H1 (cell line): Measurements from ENCODE around the gene DHX32. TPM values are rescaled to one million over a fixed set of nuclear protein-coding genes. Genes with fewer than 3 reads are reported as not detected.

ENCODE experiments used
- CTCF ChIA-PET: fragments of 300-600 bp; sonication (Branson Sonifier 250); formaldehyde crosslinking; loops from one replicate; lab custom pipeline; 2021; ENCODE audit not compliant: partially characterized antibody; lab: Charles Lee
- POLR2A ChIA-PET: fragments of 300-600 bp; sonication (Branson Sonifier 250); formaldehyde crosslinking; loops from one replicate; lab custom pipeline; 2021; ENCODE audit warnings: inconsistent platforms; ENCODE audit not compliant: partially characterized antibody; lab: Charles Lee
- DNase-seq, 2 experiments: peaks; one replicate each; pipeline versions ENCODE4 v3.0.0 to v3.0.0-alpha.2; 2010 to 2022; ENCODE audit warnings: low spot score in 2 of 2, low read depth in 1 of 2, mixed read lengths in 1 of 2
- FAIRE-seq: peaks from 2 replicates; lab custom pipeline; 2011; peaks lifted over from hg19 to GRCh38; lab: Jason Lieb, UNC
- H2AFZ ChIP-seq: 2 replicates; pipeline ENCODE4 v1.8.1; 2012; ENCODE audit warnings: low read length, inconsistent platforms
- H2AK5ac ChIP-seq: 2 replicates; pipeline ENCODE4 v1.6.1; 2013; ENCODE audit warnings: low read depth, low read length
- H2BK120ac ChIP-seq: replicated peaks from 2 replicates; pipeline ENCODE3; 2013; ENCODE audit warnings: low read depth, low read length, inconsistent platforms
- H2BK12ac ChIP-seq: 2 replicates; pipeline ENCODE4 v1.6.1; 2013; ENCODE audit warnings: low read depth, low read length
- H2BK15ac ChIP-seq: 2 replicates; pipeline ENCODE4 v1.6.1; 2013; ENCODE audit warnings: low read length
- H2BK20ac ChIP-seq: 2 replicates; pipeline ENCODE4 v1.6.1; 2013; ENCODE audit warnings: low read length
- H2BK5ac ChIP-seq: 2 replicates; pipeline ENCODE4 v1.6.1; 2013; ENCODE audit warnings: low read depth, low read length
- H3K14ac ChIP-seq: 2 replicates; pipeline ENCODE4 v1.6.1; 2013; ENCODE audit warnings: inconsistent platforms; ENCODE audit not compliant: insufficient read length
- H3K18ac ChIP-seq: 2 replicates; pipeline ENCODE4 v1.6.1; 2013; ENCODE audit warnings: low read length; ENCODE audit errors: extremely low read depth
- H3K23ac ChIP-seq: 2 replicates; pipeline ENCODE4 v1.6.1; 2013; ENCODE audit warnings: inconsistent platforms; ENCODE audit not compliant: insufficient read length
- H3K23me2 ChIP-seq: 2 replicates; pipeline ENCODE4 v1.6.1; 2013; ENCODE audit warnings: low read depth, low read length
- H3K27ac ChIP-seq: 2 replicates; pipeline ENCODE4 v1.6.1; 2011; ENCODE audit warnings: low read depth, low read length, inconsistent platforms
- H3K27me3 ChIP-seq, 4 experiments: replicated peaks in 1 of 4; 1 replicate in 1 of 4; 2 replicates in 3 of 4; pipeline versions ENCODE4 v1.6.1 to v1.8.1; 2011 to 2013; ENCODE audit warnings: low read length in 3 of 4, mild to moderate bottlenecking in 3 of 4, inconsistent platforms in 2 of 4, mixed read lengths in 2 of 4, moderate library complexity in 1 of 4; ENCODE audit not compliant: control insufficient read depth in 3 of 4, insufficient read depth in 3 of 4; ENCODE audit errors: extremely low read depth in 1 of 4
- H3K36me3 ChIP-seq, 4 experiments: 2 replicates each; pipeline versions ENCODE4 v1.6.1 to v1.8.1; 2011 to 2013; ENCODE audit warnings: mild to moderate bottlenecking in 4 of 4, low read length in 3 of 4, moderate library complexity in 2 of 4, control low read depth in 1 of 4, inconsistent platforms in 1 of 4; ENCODE audit not compliant: insufficient read depth in 4 of 4, control insufficient read depth in 2 of 4
- H3K4ac ChIP-seq: replicated peaks from 2 replicates; pipeline ENCODE3; 2013; ENCODE audit warnings: low read length, low read depth, mixed read lengths, inconsistent platforms; ENCODE audit not compliant: insufficient read length
- H3K4me1 ChIP-seq, 4 experiments: replicated peaks in 1 of 4; 1 replicate in 1 of 4; 2 replicates in 3 of 4; pipeline versions ENCODE4 v1.6.1 to v1.8.1; 2011 to 2013; ENCODE audit warnings: low read length in 3 of 4, inconsistent platforms in 2 of 4, mixed read lengths in 1 of 4; ENCODE audit not compliant: insufficient read depth in 4 of 4, control insufficient read depth in 3 of 4
- H3K4me2 ChIP-seq, 2 experiments: 2 replicates each; pipeline versions ENCODE4 v1.6.1 to v1.8.1; 2011 to 2013; ENCODE audit warnings: low read depth in 2 of 2, low read length in 2 of 2, control low read depth in 1 of 2, inconsistent platforms in 1 of 2, mild to moderate bottlenecking in 1 of 2; ENCODE audit not compliant: insufficient read depth in 1 of 2
- H3K4me3 ChIP-seq, 4 experiments: fragments of 200-600, 300-600 bp in 1 of 4; sonication (generic), shearing (Covaris generic), sonication (Bioruptor Twin) in 1 of 4; 2 replicates each; pipeline versions ENCODE4 v1.5.1 to v1.8.1; 2011 to 2016; ENCODE audit warnings: low read length in 4 of 4, low read depth in 3 of 4, control low read depth in 2 of 4, inconsistent platforms in 2 of 4, mild to moderate bottlenecking in 2 of 4, mixed read lengths in 1 of 4, moderate library complexity in 1 of 4; ENCODE audit not compliant: insufficient read depth in 2 of 4; ENCODE audit errors: extremely low read depth in 1 of 4
- H3K56ac ChIP-seq: replicated peaks from 2 replicates; pipeline ENCODE3; 2013; ENCODE audit warnings: low read depth, mild to moderate bottlenecking, mixed read lengths, low read length, inconsistent platforms; ENCODE audit not compliant: insufficient read length
- H3K79me1 ChIP-seq: 2 replicates; pipeline ENCODE4 v1.6.1; 2013; ENCODE audit warnings: low read depth, low read length, control low read depth
- H3K79me2 ChIP-seq, 2 experiments: 2 replicates each; pipeline versions ENCODE4 v1.6.1 to v1.8.1; 2012 to 2013; ENCODE audit warnings: low read length in 2 of 2, mild to moderate bottlenecking in 2 of 2, inconsistent platforms in 1 of 2; ENCODE audit not compliant: insufficient read depth in 2 of 2, control insufficient read depth in 1 of 2
- H3K9ac ChIP-seq, 4 experiments: replicated peaks in 1 of 4; 1 replicate in 1 of 4; 2 replicates in 3 of 4; pipeline versions ENCODE4 v1.6.1 to v1.8.1; 2011 to 2013; ENCODE audit warnings: low read depth in 3 of 4, low read length in 3 of 4, control low read depth in 2 of 4, mild to moderate bottlenecking in 2 of 4, moderate library complexity in 2 of 4, inconsistent platforms in 1 of 4; ENCODE audit errors: extremely low read depth in 1 of 4
- H3K9me3 ChIP-seq, 2 experiments: 2 replicates each; pipeline versions ENCODE4 v1.6.1 to v1.8.1; 2012 to 2013; ENCODE audit warnings: mild to moderate bottlenecking in 2 of 2, moderate library complexity in 2 of 2, control low read depth in 1 of 2, inconsistent platforms in 1 of 2, low read depth in 1 of 2, low read length in 1 of 2, mixed read lengths in 1 of 2; ENCODE audit not compliant: insufficient read depth in 2 of 2
- H4K20me1 ChIP-seq, 2 experiments: replicated peaks in 1 of 2; 2 replicates each; pipeline versions ENCODE3 to v1.8.1; 2011 to 2013; ENCODE audit warnings: inconsistent platforms in 2 of 2, low read length in 2 of 2, mild to moderate bottlenecking in 1 of 2; ENCODE audit not compliant: insufficient read depth in 2 of 2, control insufficient read depth in 1 of 2
- H4K5ac ChIP-seq: 2 replicates; pipeline ENCODE4 v1.6.1; 2013; ENCODE audit warnings: low read length, low read depth, mixed read lengths, inconsistent platforms; ENCODE audit not compliant: insufficient read length
- H4K8ac ChIP-seq: 2 replicates; pipeline ENCODE4 v1.8.0; 2013; ENCODE audit warnings: mild to moderate bottlenecking, moderate library complexity, low read length, inconsistent platforms; ENCODE audit not compliant: insufficient read depth; ENCODE audit errors: extremely low read depth
- H4K91ac ChIP-seq: replicated peaks from 2 replicates; pipeline ENCODE3; 2013; ENCODE audit warnings: low read length, mixed read lengths, inconsistent platforms; ENCODE audit not compliant: insufficient read length
- CEBPB ChIP-seq: IDR thresholded peaks from 2 replicates; pipeline ENCODE4 v1.6.1; 2012; ENCODE audit warnings: low read depth, low read length
- CREB1 ChIP-seq: IDR thresholded peaks from 2 replicates; pipeline ENCODE4 v1.6.1; 2012; ENCODE audit warnings: inconsistent platforms
- EP300 ChIP-seq, 2 experiments: IDR thresholded peaks; 1 replicate in 1 of 2; 2 replicates in 1 of 2; pipeline ENCODE4 v1.6.1; 2011 to 2012; ENCODE audit warnings: low read depth in 2 of 2, low read length in 2 of 2, mild to moderate bottlenecking in 2 of 2, borderline replicate concordance in 1 of 2, inconsistent platforms in 1 of 2, moderate library complexity in 1 of 2
- GABPA ChIP-seq: IDR thresholded peaks from 2 replicates; pipeline ENCODE4 v1.6.1; 2011; ENCODE audit warnings: mild to moderate bottlenecking, low read length, moderate library complexity, borderline replicate concordance; ENCODE audit not compliant: insufficient read depth
- JUND ChIP-seq: IDR thresholded peaks from 2 replicates; pipeline ENCODE4 v1.6.1; 2011; ENCODE audit warnings: mild to moderate bottlenecking, improper control_type of control experiment, low read length
- MAFK ChIP-seq: IDR thresholded peaks from 2 replicates; pipeline ENCODE4 v1.6.1; 2012; ENCODE audit warnings: low read depth, mild to moderate bottlenecking, improper control_type of control experiment, low read length
- NANOG ChIP-seq: IDR thresholded peaks from 2 replicates; pipeline ENCODE4 v1.6.1; 2011; ENCODE audit warnings: low read length, low read depth, mild to moderate bottlenecking, inconsistent platforms; ENCODE audit not compliant: insufficient read depth, poor library complexity, severe bottlenecking
- POLR2A ChIP-seq, 2 experiments: IDR thresholded peaks; 1 replicate in 1 of 2; 2 replicates in 1 of 2; pipeline ENCODE4 v1.6.1; 2011; ENCODE audit warnings: low read depth in 2 of 2, low read length in 2 of 2, mild to moderate bottlenecking in 2 of 2; ENCODE audit errors: control extremely low read depth in 1 of 2
- RAD21 ChIP-seq, 2 experiments: IDR thresholded peaks in 1 of 2; conservative IDR thresholded peaks in 1 of 2; 2 replicates each; pipeline ENCODE4 v1.6.1; 2011; ENCODE audit warnings: low read depth in 2 of 2, low read length in 2 of 2, improper control_type of control experiment in 1 of 2, inconsistent platforms in 1 of 2, mild to moderate bottlenecking in 1 of 2, moderate library complexity in 1 of 2
- RBBP5 ChIP-seq: IDR thresholded peaks from 2 replicates; pipeline ENCODE4 v1.7.1; 2012; ENCODE audit warnings: low read depth, mild to moderate bottlenecking, inconsistent platforms, low read length, moderate library complexity, borderline replicate concordance
- RFX5 ChIP-seq: IDR thresholded peaks from 2 replicates; pipeline ENCODE4 v1.6.1; 2011; ENCODE audit warnings: low read depth, low read length, improper control_type of control experiment, borderline replicate concordance
- SIX5 ChIP-seq: IDR thresholded peaks from 2 replicates; pipeline ENCODE4 v1.6.1; 2011; ENCODE audit warnings: mild to moderate bottlenecking, low read depth, low read length
- USF2 ChIP-seq: IDR thresholded peaks from 2 replicates; pipeline ENCODE4 v1.6.1; 2011; ENCODE audit warnings: low read length, improper control_type of control experiment
- WGBS, 2 experiments: shearing (Covaris generic) in 1 of 2; methylation state at CpG; one replicate each; pipeline versions ENCODE4 v1.1.6 to v1.1.7; 2013 to 2015; ENCODE audit warnings: low lambda C conversion rate in 2 of 2, mixed read lengths in 2 of 2, inconsistent platforms in 1 of 2, low coverage in 1 of 2, missing lambda C conversion rate in 1 of 2; ENCODE audit not compliant: insufficient replicate concordance in 2 of 2, insufficient coverage in 1 of 2, insufficient read length in 1 of 2; ENCODE audit errors: extremely low coverage in 1 of 2, missing lambda C conversion rate in 1 of 2; 5-methylcytosine and 5-hydroxymethylcytosine counted together
- polyA plus RNA-seq, 7 experiments: library from polyadenylated mRNA; depleted of rRNA in 3 of 7; stranded (reverse) in 5 of 7; unstranded in 2 of 7; fragments of >200 nt in 5 of 7; fragments of 200-250 nt in 2 of 7; gene quantifications; 1 replicate in 5 of 7; 2 replicates in 1 of 7; 4 replicates in 1 of 7; pipeline versions ENCODE4 v1.2.1 to v1.2.3, GENCODE V29; 2011 to 2013; ENCODE audit warnings: missing spikeins in 2 of 7, mixed read lengths in 2 of 7
- total RNA-seq: library from RNA; stranded (reverse); fragmentation: NEBNext Ultra II Directional; extraction: Animal tissue kit (Norgen Biotek cat#: 25700); gene quantifications from 2 replicates; pipeline ENCODE4 v1.2.1, GENCODE V29; 2021

DHX32 gene
- total and polyA plus RNA-seq, 2 of the 8 experiments (the other 6 are each of a cell fraction or from before 2014, with no cell fraction given), result 12.4 to 15.8 TPM

GRCh38 chr10:125865120-125865519 lies 16.0 kb downstream of the DHX32 start:
- no peak overlapping the region for H3K9ac ChIP-seq
- H2BK5ac ChIP-seq, result no peak overlapping the region
- no peak overlapping the region for H3K27ac ChIP-seq
- no peak for DNase-seq
- no peak overlapping the region for H3K14ac ChIP-seq
- no peak overlapping the region for H2AK5ac ChIP-seq
- ChIA-PET POLR2A (interaction anchor here (0.6 to 1.1 kb wide), 2 partner anchors 20 to 108 kb away, joined by 3 read pairs; no protein-coding TSS in a partner anchor), CTCF (interaction anchor here (0.6 to 4.3 kb wide), 6 partner anchors 15 to 222 kb away, joined by 3 to 11 read pairs (median 4); no protein-coding TSS in a partner anchor)
- H4K91ac ChIP-seq, result no peak overlapping the region
- H3K23ac ChIP-seq, result no peak overlapping the region
- no peak overlapping the region for H2AFZ ChIP-seq
- no peak overlapping the region for H3K4me3 ChIP-seq
- H3K18ac ChIP-seq, result no peak overlapping the region
- no peaks in the 10 kb centered on the region for H3K23me2 ChIP-seq
- H2BK12ac ChIP-seq, result no peak overlapping the region
- 83% methylated on average over 3 of the region's 3 CpGs; no CpG with 5 or more reads in 1 of the 2 experiments for WGBS, 2 experiments
- no peak overlapping the region for H3K56ac ChIP-seq
- H2BK20ac ChIP-seq, result no peak overlapping the region
- H3K27me3 ChIP-seq, result no peaks in the 10 kb centered on the region
- no peak overlapping the region for H2BK120ac ChIP-seq
- FAIRE-seq, result no peak
- H3K4me2 ChIP-seq, result no peak overlapping the region
- H3K4me1 ChIP-seq, result no peaks in the 10 kb centered on the region
- H3K9me3 ChIP-seq, result no peaks in the 10 kb centered on the region
- H2BK15ac ChIP-seq, result no peak overlapping the region
- H3K79me2 ChIP-seq, result no peaks in the 10 kb centered on the region
- no peak overlapping the region for H4K5ac ChIP-seq
- H3K36me3 ChIP-seq, result peaks cover 0 to 7% (median 2%) of the 10 kb centered on the region in 4 experiments; a peak in 4 of 8 replicates
- H4K20me1 ChIP-seq, result peaks cover 0 to 2% of the 10 kb centered on the region in 2 experiments
- H4K8ac ChIP-seq, result no peak overlapping the region
- no peaks in the 10 kb centered on the region for H3K79me1 ChIP-seq
- no peak overlapping the region for H3K4ac ChIP-seq
- TF ChIP-seq USF2, result no peak
- no peak for TF ChIP-seq RFX5
- no peak for TF ChIP-seq MAFK
- no peak for TF ChIP-seq GABPA
- TF ChIP-seq SIX5, result no peak
- TF ChIP-seq RBBP5, result no peak
- no peak for TF ChIP-seq NANOG
- TF ChIP-seq JUND, result no peak
- TF ChIP-seq POLR2A (IDR thresholded peaks at IDR 0.05; ENCODE audit: control extremely low read depth in 1 of 2, low read depth in 2 of 2, low read length in 2 of 2), result no peak
- no peak for TF ChIP-seq EP300 (IDR thresholded peaks at IDR 0.05; ENCODE audit: borderline replicate concordance in 1 of 2, low read depth in 2 of 2, low read length in 2 of 2)
- no peak for TF ChIP-seq RAD21 (IDR thresholded peaks at IDR 0.05 in 1 of 2, conservative IDR thresholded peaks at IDR 0.05 in 1 of 2; ENCODE audit: low read depth in 2 of 2, low read length in 2 of 2)
- TF ChIP-seq CREB1, result no peak
- no peak for TF ChIP-seq CEBPB
